H9 (cell line): ENCODE results near the gene MTHFD2. TPM values are rescaled to one million over a fixed set of nuclear protein-coding genes. Genes with fewer than 3 reads are reported as not detected.

Experiments used
- DNase-seq: peaks from one replicate; pipeline ENCODE4 v3.0.0-alpha.2; 2017
- H2AFZ ChIP-seq: one replicate; pipeline ENCODE4 v1.6.1; 2013; ENCODE audit warnings: mild to moderate bottlenecking, low read length, control low read depth, moderate library complexity
- H2AK5ac ChIP-seq: 2 replicates; pipeline ENCODE4 v1.6.1; 2013; ENCODE audit warnings: low read length, control low read depth, mixed read lengths; ENCODE audit not compliant: insufficient read length
- H2BK120ac ChIP-seq: one replicate; pipeline ENCODE4 v1.6.1; 2013; ENCODE audit warnings: low read depth, mild to moderate bottlenecking, low read length, control low read depth, inconsistent platforms; ENCODE audit not compliant: poor library complexity, severe bottlenecking
- H2BK12ac ChIP-seq: 2 replicates; pipeline ENCODE4 v1.6.1; 2013; ENCODE audit warnings: low read length, control low read depth, mixed read lengths, low read depth; ENCODE audit not compliant: insufficient read length
- H2BK15ac ChIP-seq: 2 replicates; pipeline ENCODE4 v1.6.1; 2013; ENCODE audit warnings: low read depth, low read length, control low read depth
- H2BK20ac ChIP-seq: one replicate; pipeline ENCODE4 v1.6.1; 2013; ENCODE audit warnings: low read depth, mild to moderate bottlenecking, low read length, control low read depth, inconsistent platforms; ENCODE audit not compliant: poor library complexity, severe bottlenecking
- H2BK5ac ChIP-seq: 2 replicates; pipeline ENCODE4 v1.6.1; 2013; ENCODE audit warnings: low read length, control low read depth, mixed read lengths; ENCODE audit not compliant: insufficient read length
- H3K14ac ChIP-seq: 2 replicates; pipeline ENCODE4 v1.6.1; 2013; ENCODE audit warnings: low read length, control low read depth; ENCODE audit not compliant: insufficient read depth
- H3K18ac ChIP-seq: 2 replicates; pipeline ENCODE4 v1.6.1; 2013; ENCODE audit warnings: low read depth, mild to moderate bottlenecking, mixed read lengths, low read length, control low read depth; ENCODE audit not compliant: insufficient read length
- H3K23ac ChIP-seq: 2 replicates; pipeline ENCODE4 v1.6.1; 2013; ENCODE audit warnings: low read length, control low read depth, mixed read lengths, low read depth; ENCODE audit not compliant: insufficient read length
- H3K23me2 ChIP-seq: 2 replicates; pipeline ENCODE4 v1.6.1; 2013; ENCODE audit warnings: low read depth, mild to moderate bottlenecking, mixed read lengths, low read length, control low read depth; ENCODE audit not compliant: insufficient read length, poor library complexity, severe bottlenecking
- H3K27ac ChIP-seq: 2 replicates; pipeline ENCODE4 v1.5.1; 2013; ENCODE audit warnings: low read length, control low read depth, mixed read lengths, low read depth; ENCODE audit not compliant: insufficient read length
- H3K27me3 ChIP-seq: 2 replicates; pipeline ENCODE4 v1.6.1; 2013; ENCODE audit warnings: low read length, control low read depth, inconsistent platforms; ENCODE audit not compliant: insufficient read depth
- H3K4ac ChIP-seq: 2 replicates; pipeline ENCODE4 v1.6.1; 2013; ENCODE audit warnings: low read depth, mild to moderate bottlenecking, control low read depth, inconsistent platforms, low read length, moderate library complexity
- H3K4me1 ChIP-seq: 2 replicates; pipeline ENCODE4 v1.6.1; 2013; ENCODE audit warnings: low read length, control low read depth, inconsistent platforms; ENCODE audit not compliant: insufficient read depth
- H3K4me2 ChIP-seq: 2 replicates; pipeline ENCODE4 v1.6.1; 2013; ENCODE audit warnings: low read length, control low read depth, mixed read lengths; ENCODE audit not compliant: insufficient read length, insufficient read depth
- H3K56ac ChIP-seq: 2 replicates; pipeline ENCODE4 v1.6.1; 2013; ENCODE audit warnings: low read depth, mild to moderate bottlenecking, mixed read lengths, low read length, control low read depth; ENCODE audit not compliant: insufficient read length
- H3K79me1 ChIP-seq: 2 replicates; pipeline ENCODE4 v1.6.1; 2013; ENCODE audit warnings: low read depth, mild to moderate bottlenecking, moderate library complexity, low read length, control low read depth, inconsistent platforms; ENCODE audit not compliant: insufficient read depth, poor library complexity, severe bottlenecking
- H3K79me2 ChIP-seq: 2 replicates; pipeline ENCODE4 v1.6.1; 2013; ENCODE audit warnings: low read length, control low read depth, inconsistent platforms; ENCODE audit not compliant: insufficient read depth
- H3K9ac ChIP-seq: 2 replicates; pipeline ENCODE4 v1.6.1; 2013; ENCODE audit warnings: low read length, control low read depth, mixed read lengths; ENCODE audit not compliant: insufficient read length; ENCODE audit errors: extremely low read depth
- H3K9me3 ChIP-seq: one replicate; pipeline ENCODE4 v1.6.1; 2013; ENCODE audit warnings: low read depth, low read length, inconsistent platforms; ENCODE audit not compliant: control insufficient read depth
- H3T11ph ChIP-seq: one replicate; pipeline ENCODE4 v1.6.1; 2013; ENCODE audit warnings: mild to moderate bottlenecking, low read length, control low read depth, inconsistent platforms
- H4K20me1 ChIP-seq: one replicate; pipeline ENCODE4 v1.6.1; 2013; ENCODE audit not compliant: control insufficient read depth, insufficient read length, insufficient read depth
- H4K5ac ChIP-seq: 2 replicates; pipeline ENCODE4 v1.6.1; 2013; ENCODE audit warnings: low read depth, mild to moderate bottlenecking, mixed read lengths, low read length, control low read depth; ENCODE audit not compliant: insufficient read length
- H4K8ac ChIP-seq: replicated peaks from 2 replicates; pipeline ENCODE4 v1.6.1; 2013; ENCODE audit warnings: low read length, control low read depth, mixed read lengths, low read depth; ENCODE audit not compliant: insufficient read length
- H4K91ac ChIP-seq: 2 replicates; pipeline ENCODE4 v1.6.1; 2013; ENCODE audit warnings: low read depth, mild to moderate bottlenecking, moderate library complexity, mixed read lengths, low read length, control low read depth; ENCODE audit not compliant: insufficient read length
- H3K27ac Mint-ChIP-seq, 3 experiments: 2 replicates in 2 of 3; 3 replicates in 1 of 3; pipeline ENCODE4 v1.8.0; 2020 to 2021; ENCODE audit warnings: mixed read lengths in 3 of 3, mild to moderate bottlenecking in 1 of 3, moderate library complexity in 1 of 3
- H3K27me3 Mint-ChIP-seq: 2 replicates; pipeline ENCODE4 v1.8.0; 2021; ENCODE audit warnings: low read depth, mild to moderate bottlenecking, moderate library complexity, mixed read lengths
- H3K36me3 Mint-ChIP-seq, 3 experiments: 2 replicates in 2 of 3; 3 replicates in 1 of 3; pipeline ENCODE4 v1.8.0; 2020 to 2021; ENCODE audit warnings: low read depth in 3 of 3, mixed read lengths in 3 of 3; ENCODE audit not compliant: insufficient read depth in 1 of 3
- H3K4me1 Mint-ChIP-seq, 2 experiments: 2 replicates each; pipeline ENCODE4 v1.8.0; 2020; ENCODE audit warnings: mixed read lengths in 2 of 2
- H3K4me3 Mint-ChIP-seq, 2 experiments: 2 replicates in 1 of 2; 3 replicates in 1 of 2; pipeline ENCODE4 v1.8.0; 2020 to 2021; ENCODE audit warnings: mild to moderate bottlenecking in 2 of 2, mixed read lengths in 2 of 2, moderate library complexity in 1 of 2
- H3K9me3 Mint-ChIP-seq, 2 experiments: 2 replicates in 1 of 2; 3 replicates in 1 of 2; pipeline ENCODE4 v1.8.0; 2020; ENCODE audit warnings: mild to moderate bottlenecking in 2 of 2, mixed read lengths in 2 of 2, moderate library complexity in 1 of 2
- WGBS: extraction: QIAGEN DNeasy Blood & Tissue Kit; methylation state at CpG from one replicate; pipeline ENCODE4 v1.1.7; 2013; ENCODE audit warnings: missing lambda C conversion rate, low lambda C conversion rate, mixed read lengths; ENCODE audit not compliant: insufficient read length; ENCODE audit errors: extremely low coverage; 5-methylcytosine and 5-hydroxymethylcytosine counted together
- total RNA-seq: library from RNA; stranded (reverse); gene quantifications from 2 replicates; pipeline ENCODE4 v1.2.1, GENCODE V29; 2021
- TF ChIP-seq, protein P1 (sequence below): fragments of 200-600 bp; sonication (generic); conservative IDR thresholded peaks from 3 replicates; pipeline ENCODE4 v1.8.0; 2021; ENCODE audit warnings: antibody characterized with exemption, mild to moderate bottlenecking

Gene MTHFD2
- total RNA-seq, 1 experiment from 2014 or later: 201 TPM

DNA sequence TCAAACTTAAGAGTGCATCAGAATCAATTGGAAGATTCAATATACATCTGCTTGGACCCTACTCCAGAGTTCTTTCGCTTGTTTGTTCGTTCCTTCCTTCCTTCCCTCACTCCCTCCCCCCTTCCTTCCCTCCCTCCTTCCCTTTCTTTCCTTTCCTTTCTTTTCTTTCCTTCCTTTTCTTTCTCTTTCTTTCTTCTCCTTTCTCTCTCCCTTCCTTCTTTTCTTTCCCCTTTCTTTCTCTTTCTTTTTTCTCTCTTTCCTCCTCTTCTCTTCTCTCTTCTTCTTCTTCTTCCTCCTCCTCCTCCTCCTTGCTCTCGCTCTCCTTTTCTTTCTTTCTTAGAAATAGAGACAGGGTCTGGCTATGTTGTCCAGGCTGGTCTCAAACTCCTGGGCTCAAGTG, 45.9 kb downstream of the MTHFD2 start:
- no peak overlapping the region for H2BK5ac ChIP-seq
- no peak overlapping the region for H3T11ph ChIP-seq
- TF ChIP-seq, protein P1, sequence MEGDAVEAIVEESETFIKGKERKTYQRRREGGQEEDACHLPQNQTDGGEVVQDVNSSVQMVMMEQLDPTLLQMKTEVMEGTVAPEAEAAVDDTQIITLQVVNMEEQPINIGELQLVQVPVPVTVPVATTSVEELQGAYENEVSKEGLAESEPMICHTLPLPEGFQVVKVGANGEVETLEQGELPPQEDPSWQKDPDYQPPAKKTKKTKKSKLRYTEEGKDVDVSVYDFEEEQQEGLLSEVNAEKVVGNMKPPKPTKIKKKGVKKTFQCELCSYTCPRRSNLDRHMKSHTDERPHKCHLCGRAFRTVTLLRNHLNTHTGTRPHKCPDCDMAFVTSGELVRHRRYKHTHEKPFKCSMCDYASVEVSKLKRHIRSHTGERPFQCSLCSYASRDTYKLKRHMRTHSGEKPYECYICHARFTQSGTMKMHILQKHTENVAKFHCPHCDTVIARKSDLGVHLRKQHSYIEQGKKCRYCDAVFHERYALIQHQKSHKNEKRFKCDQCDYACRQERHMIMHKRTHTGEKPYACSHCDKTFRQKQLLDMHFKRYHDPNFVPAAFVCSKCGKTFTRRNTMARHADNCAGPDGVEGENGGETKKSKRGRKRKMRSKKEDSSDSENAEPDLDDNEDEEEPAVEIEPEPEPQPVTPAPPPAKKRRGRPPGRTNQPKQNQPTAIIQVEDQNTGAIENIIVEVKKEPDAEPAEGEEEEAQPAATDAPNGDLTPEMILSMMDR: no peak
- H3K79me2 ChIP-seq: no peaks in the 10 kb centered on the region
- no peaks in the 10 kb centered on the region for H3K27me3 ChIP-seq
- H3K14ac ChIP-seq: no peak overlapping the region
- H3K27ac Mint-ChIP-seq: no peak overlapping the region
- no peak overlapping the region for H3K27ac ChIP-seq
- no peaks in the 10 kb centered on the region for H4K20me1 ChIP-seq
- H3K79me1 ChIP-seq: no peaks in the 10 kb centered on the region
- H3K4ac ChIP-seq: no peak overlapping the region
- H3K36me3 Mint-ChIP-seq: no peaks in the 10 kb centered on the region; a peak in 2 of 7 replicates
- DNase-seq: no peak
- H3K4me1 Mint-ChIP-seq: no peaks in the 10 kb centered on the region
- no peak overlapping the region for H3K56ac ChIP-seq
- no peaks in the 10 kb centered on the region for H3K9me3 ChIP-seq
- H2BK120ac ChIP-seq: no peak overlapping the region
- no peak overlapping the region for H3K23ac ChIP-seq
- no peaks in the 10 kb centered on the region for H3K23me2 ChIP-seq
- H3K9me3 Mint-ChIP-seq: no peaks in the 10 kb centered on the region
- H4K8ac ChIP-seq: no peak overlapping the region
- H3K4me3 Mint-ChIP-seq: no peak overlapping the region
- H2BK15ac ChIP-seq: no peak overlapping the region
- no peak overlapping the region for H2BK20ac ChIP-seq
- H4K5ac ChIP-seq: no peak overlapping the region
- no peak overlapping the region for H4K91ac ChIP-seq
- H2BK12ac ChIP-seq: no peak overlapping the region
- H3K4me1 ChIP-seq: no peaks in the 10 kb centered on the region
- peaks cover 8% of the 10 kb centered on the region for H3K27me3 Mint-ChIP-seq
- no CpG with 5 or more reads among the region's 3 CpGs for WGBS
- no peak overlapping the region for H3K4me2 ChIP-seq
- no peak overlapping the region for H3K9ac ChIP-seq
- H2AK5ac ChIP-seq: no peak overlapping the region
- H2AFZ ChIP-seq: no peak overlapping the region
- no peak overlapping the region for H3K18ac ChIP-seq
